Progenitor cell of endocrine pancreas (in vitro differentiated cells): ENCODE measurements around the gene MTG2. TPM values are rescaled to one million over a fixed set of nuclear protein-coding genes. Genes with fewer than 3 reads are reported as not detected.

Experiments used
- DNase-seq: peaks from one replicate; pipeline ENCODE4 v3.0.0; 2021; ENCODE audit warnings: low spot score; ENCODE audit not compliant: unreplicated experiment
- H3K27ac Mint-ChIP-seq: 2 replicates; pipeline ENCODE4 v1.8.0; 2021; ENCODE audit warnings: mild to moderate bottlenecking, moderate library complexity, mixed read lengths
- H3K27me3 Mint-ChIP-seq: 2 replicates; pipeline ENCODE4 v1.8.0; 2021; ENCODE audit warnings: mixed read lengths
- H3K36me3 Mint-ChIP-seq: 2 replicates; pipeline ENCODE4 v1.8.0; 2022; ENCODE audit warnings: mixed read lengths; ENCODE audit not compliant: insufficient read depth
- H3K4me1 Mint-ChIP-seq: 2 replicates; pipeline ENCODE4 v1.8.0; 2021; ENCODE audit warnings: low read depth, mixed read lengths
- H3K4me3 Mint-ChIP-seq: 2 replicates; pipeline ENCODE4 v1.8.0; 2021; ENCODE audit warnings: low read depth, mild to moderate bottlenecking, moderate library complexity, mixed read lengths
- H3K9me3 Mint-ChIP-seq: 2 replicates; pipeline ENCODE4 v1.8.0; 2021; ENCODE audit warnings: low read depth, mixed read lengths
- total RNA-seq: library from RNA; stranded (reverse); gene quantifications from 2 replicates; pipeline ENCODE4 v1.2.1, GENCODE V29; 2021
- TF ChIP-seq, protein P1 (sequence below): fragments of 200-600 bp; sonication (generic); IDR thresholded peaks from one replicate; pipeline ENCODE4 v1.5.0; 2021; ENCODE audit warnings: antibody characterized with exemption, mild to moderate bottlenecking; ENCODE audit not compliant: unreplicated experiment

MTG2 gene
- total RNA-seq, 1 donor from 2014 or later = 31.6 TPM

DNA sequence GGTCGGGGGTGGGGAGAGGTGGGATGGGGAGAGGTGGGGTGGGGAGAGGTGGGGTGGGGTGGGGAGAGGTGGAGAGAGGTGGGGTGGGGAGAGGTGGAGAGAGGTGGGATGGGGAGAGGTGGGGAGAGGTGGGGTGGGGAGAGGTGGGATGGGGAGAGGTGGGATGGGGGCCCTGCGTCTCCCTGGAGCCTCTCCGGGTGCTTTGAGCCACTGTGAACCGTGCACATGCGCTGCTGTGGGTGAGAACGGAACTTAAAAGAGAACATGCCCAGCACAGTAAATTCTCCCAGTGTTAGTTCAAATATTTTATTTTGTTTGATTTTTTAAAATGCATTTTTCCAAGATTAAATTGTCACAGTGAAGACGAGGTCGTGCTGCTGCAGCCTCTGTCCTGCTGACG, 22.6 kb upstream of the MTG2 start:
- no peaks in the 10 kb centered on the region for H3K9me3 Mint-ChIP-seq
- no peak overlapping the region for H3K27ac Mint-ChIP-seq
- H3K36me3 Mint-ChIP-seq = peaks cover 5% of the 10 kb centered on the region
- peaks cover 6% of the 10 kb centered on the region for H3K4me1 Mint-ChIP-seq
- no peaks in the 10 kb centered on the region for H3K27me3 Mint-ChIP-seq
- TF ChIP-seq, protein P1, sequence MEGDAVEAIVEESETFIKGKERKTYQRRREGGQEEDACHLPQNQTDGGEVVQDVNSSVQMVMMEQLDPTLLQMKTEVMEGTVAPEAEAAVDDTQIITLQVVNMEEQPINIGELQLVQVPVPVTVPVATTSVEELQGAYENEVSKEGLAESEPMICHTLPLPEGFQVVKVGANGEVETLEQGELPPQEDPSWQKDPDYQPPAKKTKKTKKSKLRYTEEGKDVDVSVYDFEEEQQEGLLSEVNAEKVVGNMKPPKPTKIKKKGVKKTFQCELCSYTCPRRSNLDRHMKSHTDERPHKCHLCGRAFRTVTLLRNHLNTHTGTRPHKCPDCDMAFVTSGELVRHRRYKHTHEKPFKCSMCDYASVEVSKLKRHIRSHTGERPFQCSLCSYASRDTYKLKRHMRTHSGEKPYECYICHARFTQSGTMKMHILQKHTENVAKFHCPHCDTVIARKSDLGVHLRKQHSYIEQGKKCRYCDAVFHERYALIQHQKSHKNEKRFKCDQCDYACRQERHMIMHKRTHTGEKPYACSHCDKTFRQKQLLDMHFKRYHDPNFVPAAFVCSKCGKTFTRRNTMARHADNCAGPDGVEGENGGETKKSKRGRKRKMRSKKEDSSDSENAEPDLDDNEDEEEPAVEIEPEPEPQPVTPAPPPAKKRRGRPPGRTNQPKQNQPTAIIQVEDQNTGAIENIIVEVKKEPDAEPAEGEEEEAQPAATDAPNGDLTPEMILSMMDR = no peak
- no peak overlapping the region for H3K4me3 Mint-ChIP-seq
- no peak for DNase-seq

GRCh38 chr20:62160876-62161275, 22.0 kb upstream of the MTG2 start:
- Mint-ChIP-seq H3K36me3 (peaks cover 6% of the 10 kb centered on the region), H3K27me3 (no peaks in the 10 kb centered on the region), H3K27ac (no peak overlapping the region)

DNA sequence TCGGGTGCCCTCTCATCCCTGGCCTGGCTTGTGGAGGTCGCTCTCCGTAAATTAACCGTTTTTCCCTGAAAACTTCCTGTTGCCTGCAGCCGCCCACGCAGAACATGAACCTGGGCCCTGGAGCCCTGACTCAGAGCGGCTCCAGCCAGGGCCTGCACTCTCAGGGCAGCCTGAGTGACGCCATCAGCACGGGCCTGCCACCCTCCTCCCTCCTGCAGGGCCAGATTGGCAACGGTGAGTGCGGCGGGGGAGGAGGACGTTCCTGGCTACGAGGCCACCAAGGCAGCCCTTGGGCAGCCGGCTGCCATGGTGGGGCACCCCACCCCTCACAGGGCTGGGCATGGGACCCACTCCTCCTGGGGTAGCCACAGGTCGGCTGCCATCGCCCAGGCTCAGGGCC, 21.5 kb upstream of the MTG2 start:
- H3K4me1 Mint-ChIP-seq = peaks cover 6% of the 10 kb centered on the region
- H3K4me3 Mint-ChIP-seq = no peak overlapping the region
- no peak for DNase-seq
- peaks cover 6% of the 10 kb centered on the region for H3K36me3 Mint-ChIP-seq
- H3K27ac Mint-ChIP-seq = no peak overlapping the region
- TF ChIP-seq, protein P1 = no peak
- no peaks in the 10 kb centered on the region for H3K27me3 Mint-ChIP-seq
- H3K9me3 Mint-ChIP-seq = no peaks in the 10 kb centered on the region

More at GRCh38 chr20:62160876-62161275, 22.0 kb upstream of the MTG2 start:
- TF ChIP-seq, protein P1 = no peak
- Mint-ChIP-seq H3K9me3 (no peaks in the 10 kb centered on the region), H3K4me1 (peaks cover 6% of the 10 kb centered on the region), H3K4me3 (no peak overlapping the region)
- DNase-seq = no peak

- no peak for DNase-seq
These were observed 19.9 kb upstream of the MTG2 start for GRCh38 chr20:62162765-62163484.

DNA sequence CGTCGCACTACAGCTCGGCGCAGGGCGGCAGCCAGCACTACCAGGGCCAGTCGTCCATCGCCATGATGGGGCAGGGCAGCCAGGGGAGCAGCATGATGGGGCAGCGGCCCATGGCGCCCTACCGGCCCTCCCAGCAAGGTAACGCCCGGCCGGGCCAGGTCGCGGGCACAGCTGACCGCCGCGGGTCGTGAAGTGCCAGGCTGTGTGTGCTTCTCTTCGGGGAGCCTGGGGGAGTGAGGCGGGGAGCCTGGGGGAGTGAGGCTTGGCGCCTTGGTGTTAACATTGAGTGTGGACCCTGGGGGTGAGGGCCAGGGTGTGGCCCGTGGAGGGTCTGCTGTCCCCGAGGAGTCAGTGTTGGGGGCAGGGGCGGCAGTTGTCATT, 19.4 kb upstream of the MTG2 start:
- H3K36me3 Mint-ChIP-seq = peaks cover 9% of the 10 kb centered on the region
- DNase-seq = no peak

More at GRCh38 chr20:62162765-62163484, 19.9 kb upstream of the MTG2 start:
- Mint-ChIP-seq H3K9me3 (no peaks in the 10 kb centered on the region), H3K4me3 (no peak overlapping the region), H3K36me3 (peaks cover 6% of the 10 kb centered on the region), H3K4me1 (no peaks in the 10 kb centered on the region), H3K27ac (no peak overlapping the region), H3K27me3 (no peaks in the 10 kb centered on the region)
- TF ChIP-seq, protein P1 = no peak

More for the DNA sequence above, 19.4 kb upstream of the MTG2 start:
- Mint-ChIP-seq H3K4me1 (no peaks in the 10 kb centered on the region), H3K27me3 (no peaks in the 10 kb centered on the region), H3K27ac (no peak overlapping the region), H3K9me3 (no peaks in the 10 kb centered on the region), H3K4me3 (no peak overlapping the region)
- TF ChIP-seq, protein P1 = no peak
